MM.1S (cell line): ENCODE measurements around the gene GAL.

ENCODE experiments used
- DNase-seq: peaks from one replicate; pipeline ENCODE4 v3.0.0-alpha.2; 2015
- H2AFZ ChIP-seq: fragments of 300-600 bp; sonication (generic); 2 replicates; pipeline ENCODE4 v1.6.0; 2016; ENCODE audit warnings: antibody characterized with exemption, low read length
- H3F3A ChIP-seq: fragments of 300-600 bp; sonication (generic); 2 replicates; pipeline ENCODE4 v1.6.1; 2016; ENCODE audit warnings: mild to moderate bottlenecking, antibody characterized with exemption, low read length, moderate library complexity, mixed read lengths; ENCODE audit not compliant: insufficient read depth
- H3K27ac ChIP-seq: fragments of 300-600 bp; sonication (generic); 2 replicates; pipeline ENCODE4 v1.5.1; 2016; ENCODE audit warnings: mild to moderate bottlenecking, low read length
- H3K27me3 ChIP-seq: fragments of 300-600 bp; sonication (generic); replicated peaks from 2 replicates; pipeline ENCODE4 v1.6.0; 2016; ENCODE audit warnings: low read length; ENCODE audit not compliant: insufficient read depth
- H3K36me3 ChIP-seq: fragments of 300-600 bp; sonication (generic); replicated peaks from 2 replicates; pipeline ENCODE4 v1.6.1; 2016; ENCODE audit warnings: mild to moderate bottlenecking, low read length, mixed read lengths; ENCODE audit not compliant: insufficient read depth
- H3K4me1 ChIP-seq: fragments of 300-600 bp; sonication (generic); 2 replicates; pipeline ENCODE4 v1.6.1; 2016; ENCODE audit warnings: low read length, mixed read lengths
- H3K4me2 ChIP-seq: fragments of 300-600 bp; sonication (generic); 2 replicates; pipeline ENCODE4 v1.6.0; 2016; ENCODE audit warnings: low read depth, low read length
- H3K4me3 ChIP-seq: fragments of 300-600 bp; sonication (generic); 2 replicates; pipeline ENCODE4 v1.5.1; 2016; ENCODE audit warnings: low read length, mixed read lengths
- H3K79me2 ChIP-seq: fragments of 300-600 bp; sonication (generic); 2 replicates; pipeline ENCODE4 v1.6.1; 2016; ENCODE audit warnings: mixed run types, low read length, mixed read lengths
- H3K9ac ChIP-seq: fragments of 300-600 bp; sonication (generic); 2 replicates; pipeline ENCODE4 v1.6.1; 2016; ENCODE audit warnings: low read length, mixed read lengths
- H3K9me2 ChIP-seq: fragments of 300-600 bp; sonication (generic); replicated peaks from 2 replicates; pipeline ENCODE4 v1.6.1; 2016; ENCODE audit warnings: mild to moderate bottlenecking, low read length, mixed read lengths; ENCODE audit not compliant: insufficient read depth
- H3K9me3 ChIP-seq: fragments of 300-600 bp; sonication (generic); replicated peaks from 2 replicates; pipeline ENCODE4 v1.6.1; 2016; ENCODE audit warnings: mild to moderate bottlenecking, low read length, mixed read lengths; ENCODE audit not compliant: insufficient read depth
- H4K20me1 ChIP-seq: fragments of 300-600 bp; sonication (generic); 2 replicates; pipeline ENCODE4 v1.6.1; 2016; ENCODE audit warnings: mild to moderate bottlenecking, low read length, moderate library complexity, mixed read lengths; ENCODE audit not compliant: insufficient read depth
- EZH2 ChIP-seq: fragments of 300-600 bp; sonication (generic); optimal IDR thresholded peaks from 2 replicates; pipeline ENCODE3; 2017; ENCODE audit warnings: low read depth, mild to moderate bottlenecking, antibody characterized with exemption, low read length, mixed read lengths
- EZH2phosphoT487 ChIP-seq: fragments of 300-600 bp; sonication (generic); IDR thresholded peaks from 2 replicates; pipeline ENCODE4 v1.6.1; 2018; ENCODE audit warnings: antibody characterized with exemption, low read length
- TF ChIP-seq, protein P1 (sequence below): fragments of 300-600 bp; sonication (generic); IDR thresholded peaks from 2 replicates; pipeline ENCODE4 v1.5.1; 2016; ENCODE audit warnings: antibody characterized with exemption, low read length, mixed read lengths

The GAL gene

DNA sequence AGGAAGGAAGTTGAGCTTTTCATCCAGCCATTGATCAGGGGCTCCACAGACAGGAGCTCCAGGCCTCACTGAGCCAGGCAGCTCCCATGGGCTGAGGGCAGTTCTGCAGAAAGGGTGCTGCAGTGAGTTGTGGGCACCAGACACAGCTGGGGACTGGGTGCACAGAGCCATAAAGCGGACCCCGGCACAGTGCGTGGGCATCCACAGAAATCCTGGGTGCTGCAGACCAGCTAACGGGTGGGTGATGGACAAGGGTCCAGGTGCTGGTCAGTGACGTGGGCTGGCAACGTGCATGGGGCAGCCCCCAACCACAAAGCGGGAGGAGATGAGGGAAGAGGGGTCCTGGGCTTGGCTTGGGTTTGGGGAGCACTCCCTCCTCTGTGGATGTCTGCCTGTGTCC lies 19.4 kb upstream of the GAL start:
- no peaks in the 10 kb centered on the region for H3K36me3 ChIP-seq
- TF ChIP-seq, protein P1, sequence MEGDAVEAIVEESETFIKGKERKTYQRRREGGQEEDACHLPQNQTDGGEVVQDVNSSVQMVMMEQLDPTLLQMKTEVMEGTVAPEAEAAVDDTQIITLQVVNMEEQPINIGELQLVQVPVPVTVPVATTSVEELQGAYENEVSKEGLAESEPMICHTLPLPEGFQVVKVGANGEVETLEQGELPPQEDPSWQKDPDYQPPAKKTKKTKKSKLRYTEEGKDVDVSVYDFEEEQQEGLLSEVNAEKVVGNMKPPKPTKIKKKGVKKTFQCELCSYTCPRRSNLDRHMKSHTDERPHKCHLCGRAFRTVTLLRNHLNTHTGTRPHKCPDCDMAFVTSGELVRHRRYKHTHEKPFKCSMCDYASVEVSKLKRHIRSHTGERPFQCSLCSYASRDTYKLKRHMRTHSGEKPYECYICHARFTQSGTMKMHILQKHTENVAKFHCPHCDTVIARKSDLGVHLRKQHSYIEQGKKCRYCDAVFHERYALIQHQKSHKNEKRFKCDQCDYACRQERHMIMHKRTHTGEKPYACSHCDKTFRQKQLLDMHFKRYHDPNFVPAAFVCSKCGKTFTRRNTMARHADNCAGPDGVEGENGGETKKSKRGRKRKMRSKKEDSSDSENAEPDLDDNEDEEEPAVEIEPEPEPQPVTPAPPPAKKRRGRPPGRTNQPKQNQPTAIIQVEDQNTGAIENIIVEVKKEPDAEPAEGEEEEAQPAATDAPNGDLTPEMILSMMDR, result no peak
- TF ChIP-seq EZH2 (no peak), EZH2phosphoT487 (no peak)
- H3K4me3 ChIP-seq, result no peak overlapping the region
- peaks cover 5% of the 10 kb centered on the region for H3K4me1 ChIP-seq
- no peaks in the 10 kb centered on the region for H3K9me2 ChIP-seq
- no peaks in the 10 kb centered on the region for H3K9me3 ChIP-seq
- no peak overlapping the region for H3K9ac ChIP-seq
- peaks cover 64% of the 10 kb centered on the region for H3K27me3 ChIP-seq
- no peak overlapping the region for H2AFZ ChIP-seq
- no peaks in the 10 kb centered on the region for H3K79me2 ChIP-seq
- no peak overlapping the region for H3K27ac ChIP-seq
- H3F3A ChIP-seq, result no peaks in the 10 kb centered on the region
- no peak for DNase-seq
- no peaks in the 10 kb centered on the region for H4K20me1 ChIP-seq
- no peak overlapping the region for H3K4me2 ChIP-seq

DNA sequence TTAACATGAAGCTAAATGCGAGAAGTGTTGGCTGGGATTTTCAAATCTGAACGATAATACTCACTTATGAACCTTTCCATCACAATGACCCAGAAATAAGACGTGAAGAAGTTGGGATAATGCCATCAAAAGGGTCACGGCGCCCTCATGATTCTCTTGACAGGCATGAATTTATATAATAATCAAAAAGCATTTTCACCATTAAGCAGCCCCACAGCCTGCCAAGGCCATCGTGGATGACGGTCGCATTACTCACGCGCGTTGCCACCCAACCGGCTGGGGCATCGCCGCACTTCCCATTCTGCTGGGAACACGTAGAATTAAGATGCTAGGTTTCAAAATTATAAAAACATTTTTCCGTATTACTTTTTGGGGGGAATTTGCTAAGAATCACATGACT lies 18.9 kb upstream of the GAL start:
- no peak overlapping the region for H3K27ac ChIP-seq
- H3K9me3 ChIP-seq, result no peaks in the 10 kb centered on the region
- H3F3A ChIP-seq, result no peaks in the 10 kb centered on the region
- H3K9ac ChIP-seq, result no peak overlapping the region
- no peak overlapping the region for H3K4me2 ChIP-seq
- no peaks in the 10 kb centered on the region for H3K9me2 ChIP-seq
- H3K4me3 ChIP-seq, result no peak overlapping the region
- peaks cover 59% of the 10 kb centered on the region for H3K27me3 ChIP-seq
- TF ChIP-seq EZH2phosphoT487, result no peak
- TF ChIP-seq EZH2, result no peak
- TF ChIP-seq, protein P1, result no peak
- DNase-seq, result no peak
- H3K4me1 ChIP-seq, result peaks cover 10% of the 10 kb centered on the region
- no peak overlapping the region for H2AFZ ChIP-seq
- H4K20me1 ChIP-seq, result no peaks in the 10 kb centered on the region
- H3K79me2 ChIP-seq, result no peaks in the 10 kb centered on the region
- no peaks in the 10 kb centered on the region for H3K36me3 ChIP-seq

DNA sequence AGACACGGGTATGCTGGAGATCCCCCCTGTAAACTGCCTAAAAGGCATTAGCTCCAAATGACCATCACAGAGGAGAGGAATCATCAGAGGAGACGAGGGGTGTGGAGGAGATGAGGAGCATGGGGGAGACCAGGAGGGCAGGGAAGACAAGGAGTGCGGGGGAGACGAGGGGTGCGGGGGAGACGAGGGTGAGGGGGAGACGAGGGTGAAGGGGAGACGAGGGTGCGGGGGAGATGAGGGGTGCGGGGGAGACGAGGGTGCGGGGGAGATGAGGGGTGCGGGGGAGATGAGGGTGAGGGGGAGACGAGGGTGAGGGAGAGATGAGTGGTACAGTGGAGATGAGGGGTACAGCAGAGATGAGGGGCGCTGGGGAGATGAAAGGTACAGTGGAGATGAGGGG lies 17.5 kb upstream of the GAL start:
- Histone ChIP-seq H3K4me1 (peaks cover 10% of the 10 kb centered on the region), H3K27me3 (peaks cover 45% of the 10 kb centered on the region), H3K36me3 (no peaks in the 10 kb centered on the region), H3K27ac (no peak overlapping the region), H3K9me3 (no peaks in the 10 kb centered on the region), H3F3A (no peaks in the 10 kb centered on the region), H3K9me2 (no peaks in the 10 kb centered on the region), H3K4me2 (no peak overlapping the region), H3K79me2 (no peaks in the 10 kb centered on the region), H2AFZ (no peak overlapping the region), H4K20me1 (no peaks in the 10 kb centered on the region), H3K9ac (no peak overlapping the region), H3K4me3 (no peak overlapping the region)
- no peak for TF ChIP-seq EZH2
- TF ChIP-seq EZH2phosphoT487, result no peak
- TF ChIP-seq, protein P1, result no peak
- DNase-seq, result no peak
